ENCODE measurements around the gene SLC36A4. TPM values are rescaled to one million over a fixed set of nuclear protein-coding genes. Genes with fewer than 3 reads are reported as not detected.

Gene SLC36A4
- total and polyA plus RNA-seq, 11 donors = 2.6 to 22.4 (median 7.4) TPM

DNA sequence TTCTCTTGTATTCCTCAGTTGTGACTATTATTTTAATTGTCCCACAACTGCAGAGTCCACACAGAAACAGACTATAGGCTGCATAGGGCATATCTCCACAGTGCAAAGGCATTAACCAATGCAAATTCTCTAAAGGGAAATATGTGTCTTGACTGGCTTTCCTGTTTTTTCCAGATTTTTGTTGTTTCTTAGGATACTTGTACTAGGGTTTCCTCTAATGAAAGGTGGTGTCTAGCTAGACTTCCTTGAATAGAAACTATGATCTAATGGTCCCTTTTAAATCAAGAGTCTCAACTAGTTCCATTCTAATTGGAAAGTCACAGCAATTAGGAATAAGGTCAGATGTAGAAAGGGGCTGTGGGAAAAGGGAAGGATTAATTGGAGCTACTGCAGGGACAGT lies 37.6 kb downstream of the SLC36A4 start:
- H3K4me1 ChIP-seq = no peaks in the 10 kb centered on the region
- no peak for DNase-seq
- no peak overlapping the region for H3K4me3 ChIP-seq
- H3K36me3 ChIP-seq = peaks cover 0 to 51% (median 38%) of the 10 kb centered on the region in 9 donors
- no peak for ATAC-seq
- no peak for TF ChIP-seq CTCF (IDR thresholded peaks at IDR 0.05)
- TF ChIP-seq POLR2A (IDR thresholded peaks at IDR 0.05) = no peak
- H3K9me3 ChIP-seq = peaks cover 0 to 4% (median 0%) of the 10 kb centered on the region in 12 donors
- H3K27ac ChIP-seq = no peak overlapping the region
- intact Hi-C loops (cut with DNase I) = no loop called here
- H3K27me3 ChIP-seq = no peaks in the 10 kb centered on the region

GRCh38 chr11:93159721-93160120 lies 38.1 kb downstream of the SLC36A4 start:
- Histone ChIP-seq H3K27ac (no peak overlapping the region), H3K4me3 (no peak overlapping the region), H3K9me3 (peaks cover 0 to 4% (median 0%) of the 10 kb centered on the region in 12 donors), H3K4me1 (no peaks in the 10 kb centered on the region), H3K36me3 (peaks cover 0 to 46% (median 34%) of the 10 kb centered on the region in 9 donors), H3K27me3 (no peaks in the 10 kb centered on the region)
- WGBS, 4 donors = 73 to 83% (median 79%) methylated on average over 2 of the region's 2 CpGs
- no peak for DNase-seq
- intact Hi-C loops (cut with DNase I) = no loop called here
- TF ChIP-seq POLR2A (IDR thresholded peaks at IDR 0.05) (no peak), CTCF (IDR thresholded peaks at IDR 0.05) (no peak)
- ATAC-seq = no peak

- peaks cover 0 to 11% (median 7%) of the 10 kb centered on the region in 9 donors for H3K36me3 ChIP-seq
- ATAC-seq (no peak), DNase-seq (no peak)
- H3K4me3 ChIP-seq = no peak overlapping the region
- H3K27ac ChIP-seq = no peak overlapping the region
- H3K27me3 ChIP-seq = no peaks in the 10 kb centered on the region
- TF ChIP-seq CTCF (IDR thresholded peaks at IDR 0.05) = no peak
- TF ChIP-seq POLR2A (IDR thresholded peaks at IDR 0.05) = no peak
- no peaks in the 10 kb centered on the region for H3K4me1 ChIP-seq
- peaks cover 0 to 4% (median 0%) of the 10 kb centered on the region in 12 donors for H3K9me3 ChIP-seq
- WGBS, 4 donors = 99 to 100% (median 99%) methylated on average over 3 of the region's 3 CpGs
- intact Hi-C loops (cut with DNase I) = no loop called here
Observed at GRCh38 chr11:93155738-93156137, 42.1 kb downstream of the SLC36A4 start.

- ATAC-seq = no peak
Observed at GRCh38 chr11:93145390-93145915, 52.3 kb downstream of the SLC36A4 start.

More at GRCh38 chr11:93145390-93145915, 52.3 kb downstream of the SLC36A4 start:
- TF ChIP-seq CTCF (IDR thresholded peaks at IDR 0.05) = no peak
- TF ChIP-seq POLR2A (IDR thresholded peaks at IDR 0.05) = no peak
- Histone ChIP-seq H3K9me3 (no peaks in the 10 kb centered on the region), H3K36me3 (peaks cover 0 to 11% (median 0%) of the 10 kb centered on the region in 9 donors), H3K27me3 (no peaks in the 10 kb centered on the region), H3K4me1 (no peaks in the 10 kb centered on the region), H3K4me3 (no peak overlapping the region), H3K27ac (no peak overlapping the region)
- WGBS, 4 donors = 81 to 85% (median 84%) methylated on average over 6 of the region's 6 CpGs
- intact Hi-C loops (cut with DNase I) = no loop called here
- no peak for DNase-seq

Measured in heart left ventricle (tissue), 16 donors.